VCaP (cell line): ENCODE measurements around the gene NRM.
A peak's percentile ranks its signal among the peaks of the same experiment; 100 is the strongest.

Source experiments
- H3K27ac ChIP-seq: fragments of 450-650 bp; 2 replicates; pipeline ENCODE4 v1.5.1; 2017
- CTCF ChIP-seq: fragments of 450-650 bp; conservative IDR thresholded peaks from 2 replicates; pipeline ENCODE4 v1.5.1; 2017; ENCODE audit warnings: mild to moderate bottlenecking, moderate library complexity

Gene NRM

GRCh38 chr6:30722280-30723112, 31.7 kb upstream of the NRM start:
- H3K27ac ChIP-seq, result peak overlapping the region; percentile 89
- peak; percentile 93 for TF ChIP-seq CTCF

GRCh38 chr6:30722025-30722279, 31.2 kb upstream of the NRM start:
- H3K27ac ChIP-seq, result peak overlapping the region; percentile 89

GRCh38 chr6:30721198-30722024, 30.6 kb upstream of the NRM start:
- peak overlapping the region; percentile 89 for H3K27ac ChIP-seq
- peak; percentile 55 for TF ChIP-seq CTCF

- no peak for TF ChIP-seq CTCF
- peak overlapping the region; percentile 89 for H3K27ac ChIP-seq
Measured at GRCh38 chr6:30720738-30721197, 30.0 kb upstream of the NRM start.

- TF ChIP-seq CTCF, result no peak
Measured at GRCh38 chr6:30719791-30720737, 29.3 kb upstream of the NRM start, which contains the start of gene TUBB. Gene TUBB (plus strand): TSS chr6:30720352. CDS start chr6:30720507, 155 bp downstream.

GRCh38 chr6:30719356-30719755, 28.6 kb upstream of the NRM start:
- peak overlapping the region; percentile 89 for H3K27ac ChIP-seq
- TF ChIP-seq CTCF, result no peak

More at GRCh38 chr6:30719791-30720737, 29.3 kb upstream of the NRM start, which contains the start of gene TUBB:
- H3K27ac ChIP-seq, result peak within 1 kb of the TSS; percentile 89

- peak overlapping the region; percentile 89 for H3K27ac ChIP-seq
Measured at GRCh38 chr6:30717845-30718720, 27.3 kb upstream of the NRM start.
